ENCODE results near the gene TRIM41. TPM values are rescaled to one million over a fixed set of nuclear protein-coding genes. Genes with fewer than 3 reads are reported as not detected.

Gene TRIM41
- total RNA-seq, 1 experiment from 2014 or later: 34.2 TPM

DNA sequence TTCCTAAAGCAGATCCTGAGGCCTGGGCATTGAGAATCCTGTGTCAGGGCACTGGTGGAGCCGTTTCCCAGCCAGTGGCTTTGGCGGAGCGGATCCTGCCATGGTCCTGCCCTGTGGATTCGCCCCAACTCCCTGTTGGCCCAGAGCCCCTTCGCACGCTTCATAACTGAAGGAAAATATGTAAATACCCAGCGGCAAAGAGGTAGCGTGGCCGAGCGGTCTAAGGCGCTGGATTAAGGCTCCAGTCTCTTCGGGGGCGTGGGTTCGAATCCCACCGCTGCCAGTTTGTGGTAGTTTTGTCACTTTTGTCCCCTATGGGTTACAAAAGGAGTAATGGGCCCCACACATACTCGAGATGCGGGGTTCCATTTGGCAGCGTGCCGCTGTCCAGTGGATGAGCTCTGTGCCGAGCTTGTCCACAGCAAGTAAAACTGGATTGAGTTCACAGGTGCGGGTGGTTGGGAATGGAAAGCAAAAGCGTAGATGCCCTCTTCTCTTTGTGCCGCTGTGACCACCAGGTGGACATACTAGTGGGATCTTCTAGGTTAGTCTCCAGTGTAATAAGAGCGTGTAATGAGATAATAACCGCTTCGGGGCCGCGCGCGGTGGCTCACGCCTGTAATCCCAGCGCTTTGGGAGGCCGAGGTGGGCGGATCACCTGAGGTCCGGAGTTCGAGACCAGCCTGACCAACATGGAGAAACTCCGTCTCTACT is 35.4 kb upstream of the TRIM41 start:
- H2AFZ ChIP-seq (ENCODE audit: low read length): no peak overlapping the region
- peaks cover 34% of the 10 kb centered on the region for H3K23me2 ChIP-seq (ENCODE audit: insufficient read length, low read depth, low read length, poor library complexity, severe bottlenecking)
- no peak overlapping the region for H3K4ac ChIP-seq (ENCODE audit: low read depth, low read length)
- Mint-ChIP-seq H3K4me1 (peaks cover 13 to 29% of the 10 kb centered on the region in 2 experiments), H3K27ac (peak overlapping the region in 2 of 3 experiments; percentile 88; a peak in 4 of 7 replicates), H3K36me3 (ENCODE audit: insufficient read depth in 1 of 3, low read depth in 3 of 3) (peaks cover 0 to 5% (median 3%) of the 10 kb centered on the region in 3 experiments; a peak in 4 of 7 replicates), H3K27me3 (ENCODE audit: low read depth) (peaks cover 41% of the 10 kb centered on the region), H3K9me3 (peaks cover 15 to 17% of the 10 kb centered on the region in 2 experiments), H3K4me3 (peak overlapping the region; percentile 91 to 92)
- no peaks in the 10 kb centered on the region for H3K79me1 ChIP-seq (ENCODE audit: insufficient read depth, low read depth, low read length, poor library complexity, severe bottlenecking)
- H2BK20ac ChIP-seq (ENCODE audit: low read depth, low read length, poor library complexity, severe bottlenecking): no peak overlapping the region
- no peak overlapping the region for H4K8ac ChIP-seq (replicated peaks; ENCODE audit: insufficient read length, low read depth, low read length)
- H2BK12ac ChIP-seq (ENCODE audit: insufficient read length, low read depth, low read length): no peak overlapping the region
- H3K4me2 ChIP-seq (ENCODE audit: insufficient read depth, insufficient read length, low read length): peak overlapping the region; percentile 56
- H3K9ac ChIP-seq (ENCODE audit: extremely low read depth, insufficient read length, low read length): peak overlapping the region; percentile 3
- no peak overlapping the region for H3K56ac ChIP-seq (ENCODE audit: insufficient read length, low read depth, low read length)
- TF ChIP-seq, protein P1, sequence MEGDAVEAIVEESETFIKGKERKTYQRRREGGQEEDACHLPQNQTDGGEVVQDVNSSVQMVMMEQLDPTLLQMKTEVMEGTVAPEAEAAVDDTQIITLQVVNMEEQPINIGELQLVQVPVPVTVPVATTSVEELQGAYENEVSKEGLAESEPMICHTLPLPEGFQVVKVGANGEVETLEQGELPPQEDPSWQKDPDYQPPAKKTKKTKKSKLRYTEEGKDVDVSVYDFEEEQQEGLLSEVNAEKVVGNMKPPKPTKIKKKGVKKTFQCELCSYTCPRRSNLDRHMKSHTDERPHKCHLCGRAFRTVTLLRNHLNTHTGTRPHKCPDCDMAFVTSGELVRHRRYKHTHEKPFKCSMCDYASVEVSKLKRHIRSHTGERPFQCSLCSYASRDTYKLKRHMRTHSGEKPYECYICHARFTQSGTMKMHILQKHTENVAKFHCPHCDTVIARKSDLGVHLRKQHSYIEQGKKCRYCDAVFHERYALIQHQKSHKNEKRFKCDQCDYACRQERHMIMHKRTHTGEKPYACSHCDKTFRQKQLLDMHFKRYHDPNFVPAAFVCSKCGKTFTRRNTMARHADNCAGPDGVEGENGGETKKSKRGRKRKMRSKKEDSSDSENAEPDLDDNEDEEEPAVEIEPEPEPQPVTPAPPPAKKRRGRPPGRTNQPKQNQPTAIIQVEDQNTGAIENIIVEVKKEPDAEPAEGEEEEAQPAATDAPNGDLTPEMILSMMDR (conservative IDR thresholded peaks at IDR 0.05): peak; percentile 50; the same call in 2 of the 3 replicates
- DNase-seq: peak; percentile 87
- H2BK5ac ChIP-seq (ENCODE audit: insufficient read length, low read length): no peak overlapping the region
- no peak overlapping the region for H3K23ac ChIP-seq (ENCODE audit: insufficient read length, low read depth, low read length)
- H2BK120ac ChIP-seq (ENCODE audit: low read depth, low read length, poor library complexity, severe bottlenecking): no peak overlapping the region
- H3K9me3 ChIP-seq (ENCODE audit: control insufficient read depth, low read depth, low read length): no peaks in the 10 kb centered on the region
- H3T11ph ChIP-seq (ENCODE audit: low read length): no peak overlapping the region
- WGBS (ENCODE audit: extremely low coverage, insufficient read length, low lambda C conversion rate): no CpG with 5 or more reads among the region's 37 CpGs
- peaks cover 16% of the 10 kb centered on the region for H3K27me3 ChIP-seq (ENCODE audit: insufficient read depth, low read length)
- no peak overlapping the region for H4K91ac ChIP-seq (ENCODE audit: insufficient read length, low read depth, low read length)
- H3K14ac ChIP-seq (ENCODE audit: insufficient read depth, low read length): no peak overlapping the region
- H2AK5ac ChIP-seq (ENCODE audit: insufficient read length, low read length): no peak overlapping the region
- H2BK15ac ChIP-seq (ENCODE audit: low read depth, low read length): no peak overlapping the region
- no peaks in the 10 kb centered on the region for H4K20me1 ChIP-seq (ENCODE audit: control insufficient read depth, insufficient read depth, insufficient read length)
- no peak overlapping the region for H3K18ac ChIP-seq (ENCODE audit: insufficient read length, low read depth, low read length)
- H3K79me2 ChIP-seq (ENCODE audit: insufficient read depth, low read length): no peaks in the 10 kb centered on the region
- H3K4me1 ChIP-seq (ENCODE audit: insufficient read depth, low read length): no peaks in the 10 kb centered on the region
- no peak overlapping the region for H3K27ac ChIP-seq (ENCODE audit: insufficient read length, low read depth, low read length)
- H4K5ac ChIP-seq (ENCODE audit: insufficient read length, low read depth, low read length): no peak overlapping the region

Data from H9 (cell line).